Fibroblast of lung (primary cell): ENCODE measurements around the gene EXOC6B. TPM values are rescaled to one million over a fixed set of nuclear protein-coding genes. Genes with fewer than 3 reads are reported as not detected.

Experiments
- DNase-seq, 2 donors: peaks; one replicate each; pipeline versions ENCODE4 v3.0.0 to v3.0.0-alpha.2; 2010; ENCODE audit warnings: low read depth in 2 of 2
- H2AFZ ChIP-seq: 2 replicates; pipeline ENCODE4 v1.5.1; 2012; ENCODE audit warnings: low read length, control low read depth, inconsistent platforms
- H3K27ac ChIP-seq: 2 replicates; pipeline ENCODE4 v1.5.1; 2011; ENCODE audit warnings: low read length, control low read depth; ENCODE audit not compliant: insufficient read depth
- H3K27me3 ChIP-seq: 2 replicates; pipeline ENCODE4 v1.5.1; 2011; ENCODE audit warnings: mild to moderate bottlenecking, low read length; ENCODE audit not compliant: control insufficient read depth, insufficient read depth
- H3K36me3 ChIP-seq: 2 replicates; pipeline ENCODE4 v1.5.1; 2011; ENCODE audit warnings: low read length; ENCODE audit not compliant: control insufficient read depth, insufficient read depth
- H3K4me1 ChIP-seq: 2 replicates; pipeline ENCODE4 v1.5.1; 2011; ENCODE audit warnings: low read length; ENCODE audit not compliant: control insufficient read depth, insufficient read depth; ENCODE audit errors: extremely low read depth
- H3K4me2 ChIP-seq: 2 replicates; pipeline ENCODE4 v1.5.1; 2011; ENCODE audit warnings: low read length, control low read depth; ENCODE audit not compliant: insufficient read depth; ENCODE audit errors: extremely low read depth
- H3K4me3 ChIP-seq, 4 experiments: fragments of 200-600 bp in 1 of 4; sonication (generic) in 1 of 4; replicated peaks in 1 of 4; 2 replicates each; pipeline ENCODE4 v1.5.1; 2011 to 2016; ENCODE audit warnings: low read length in 4 of 4, low read depth in 3 of 4, mild to moderate bottlenecking in 3 of 4, control low read depth in 2 of 4, inconsistent platforms in 1 of 4, mixed read lengths in 1 of 4; ENCODE audit not compliant: insufficient read depth in 1 of 4; ENCODE audit errors: control extremely low read depth in 1 of 4
- H3K79me2 ChIP-seq: 2 replicates; pipeline ENCODE4 v1.5.1; 2012; ENCODE audit warnings: mild to moderate bottlenecking, low read length, inconsistent platforms; ENCODE audit not compliant: control insufficient read depth, insufficient read depth
- H3K9ac ChIP-seq: 2 replicates; pipeline ENCODE4 v1.5.1; 2011; ENCODE audit warnings: mild to moderate bottlenecking, low read length, control low read depth; ENCODE audit not compliant: insufficient read depth
- H3K9me3 ChIP-seq: 2 replicates; pipeline ENCODE4 v1.5.1; 2012; ENCODE audit warnings: low read depth, low read length; ENCODE audit not compliant: control insufficient read depth, insufficient read depth
- H4K20me1 ChIP-seq: 2 replicates; pipeline ENCODE4 v1.5.1; 2011; ENCODE audit warnings: low read length; ENCODE audit not compliant: control insufficient read depth, insufficient read depth; ENCODE audit errors: extremely low read depth
- CTCF ChIP-seq, 2 donors: IDR thresholded peaks in 1 of 2; conservative IDR thresholded peaks in 1 of 2; 1 replicate in 1 of 2; 2 replicates in 1 of 2; pipeline ENCODE4 v1.5.1; 2011 to 2012; ENCODE audit warnings: low read length in 2 of 2, control low read depth in 1 of 2, inconsistent platforms in 1 of 2, low read depth in 1 of 2, mild to moderate bottlenecking in 1 of 2
- EZH2 ChIP-seq: IDR thresholded peaks from 2 replicates; pipeline ENCODE4 v1.5.1; 2012; ENCODE audit warnings: low read length, control low read depth, mild to moderate bottlenecking; ENCODE audit errors: missing control alignments
- polyA plus RNA-seq, 2 donors: library from polyadenylated mRNA; depleted of rRNA in 1 of 2; stranded (reverse) in 1 of 2; unstranded in 1 of 2; fragments of >200 nt; gene quantifications; 2 replicates each; pipeline ENCODE4 v1.2.1, GENCODE V29; 2011 to 2012; ENCODE audit warnings: missing spikeins in 1 of 2
- total RNA-seq: library from RNA; depleted of rRNA; stranded (reverse); fragments of >200 nt; gene quantifications from 2 replicates; pipeline ENCODE4 v1.2.1, GENCODE V29; 2014

Gene EXOC6B
- total and polyA plus RNA-seq, 2 donors (not counting 1 experiment from before 2014, with no cell fraction given) = 26.3 to 36.5 TPM

GRCh38 chr2:72349016-72349415 is 476.8 kb downstream of the EXOC6B start:
- Histone ChIP-seq H3K4me2 (no peak overlapping the region), H3K4me3 (no peak overlapping the region), H3K27me3 (no peaks in the 10 kb centered on the region), H3K4me1 (no peaks in the 10 kb centered on the region), H2AFZ (no peak overlapping the region), H3K79me2 (no peaks in the 10 kb centered on the region), H3K36me3 (no peaks in the 10 kb centered on the region), H3K9ac (no peak overlapping the region), H3K27ac (no peak overlapping the region), H3K9me3 (no peaks in the 10 kb centered on the region), H4K20me1 (no peaks in the 10 kb centered on the region)
- TF ChIP-seq CTCF (conservative IDR thresholded peaks at IDR 0.05 in 1 of 2, IDR thresholded peaks at IDR 0.05 in 1 of 2; ENCODE audit: low read depth in 1 of 2, low read length in 2 of 2) (no peak), EZH2 (no peak)
- peak in 1 of 2 donors; percentile 8 for DNase-seq

GRCh38 chr2:72347081-72347480 is 478.8 kb downstream of the EXOC6B start:
- Histone ChIP-seq H3K4me3 (no peak overlapping the region), H3K36me3 (no peaks in the 10 kb centered on the region), H3K4me2 (no peak overlapping the region), H2AFZ (no peak overlapping the region), H4K20me1 (no peaks in the 10 kb centered on the region), H3K27ac (no peak overlapping the region), H3K79me2 (no peaks in the 10 kb centered on the region), H3K27me3 (no peaks in the 10 kb centered on the region), H3K9ac (no peak overlapping the region), H3K4me1 (no peaks in the 10 kb centered on the region), H3K9me3 (no peaks in the 10 kb centered on the region)
- TF ChIP-seq EZH2 = no peak
- TF ChIP-seq CTCF (conservative IDR thresholded peaks at IDR 0.05 in 1 of 2, IDR thresholded peaks at IDR 0.05 in 1 of 2; ENCODE audit: low read depth in 1 of 2, low read length in 2 of 2) = no peak
- DNase-seq = no peak

- Histone ChIP-seq H3K36me3 (no peaks in the 10 kb centered on the region), H3K4me2 (no peak overlapping the region)
- no peak for TF ChIP-seq CTCF (conservative IDR thresholded peaks at IDR 0.05 in 1 of 2, IDR thresholded peaks at IDR 0.05 in 1 of 2; ENCODE audit: low read depth in 1 of 2, low read length in 2 of 2)
- no peak for TF ChIP-seq EZH2
These were observed 484.2 kb downstream of the EXOC6B start for GRCh38 chr2:72341639-72342038.

More at GRCh38 chr2:72341639-72342038, 484.2 kb downstream of the EXOC6B start:
- Histone ChIP-seq H3K9me3 (no peaks in the 10 kb centered on the region), H3K4me1 (no peaks in the 10 kb centered on the region), H3K79me2 (no peaks in the 10 kb centered on the region), H3K27ac (no peak overlapping the region), H4K20me1 (no peaks in the 10 kb centered on the region), H3K27me3 (no peaks in the 10 kb centered on the region), H3K4me3 (no peak overlapping the region), H2AFZ (no peak overlapping the region), H3K9ac (no peak overlapping the region)
- no peak for DNase-seq
